HG03135 (cell line): Measurements from ENCODE around the gene CDH13.

Experiments used
- ATAC-seq: cut with Tn5 transposase; IDR thresholded peaks from one replicate; pipeline ENCODE4 v1.9.1; 2021; ENCODE audit warnings: mild to moderate bottlenecking, moderate library complexity; ENCODE audit not compliant: unreplicated experiment

The CDH13 gene

GRCh38 chr16:82626791-82627261 is at the start of gene CDH13:
Gene CDH13, plus strand, starts transcription at chr16:82626969.
- no peak for ATAC-seq

DNA sequence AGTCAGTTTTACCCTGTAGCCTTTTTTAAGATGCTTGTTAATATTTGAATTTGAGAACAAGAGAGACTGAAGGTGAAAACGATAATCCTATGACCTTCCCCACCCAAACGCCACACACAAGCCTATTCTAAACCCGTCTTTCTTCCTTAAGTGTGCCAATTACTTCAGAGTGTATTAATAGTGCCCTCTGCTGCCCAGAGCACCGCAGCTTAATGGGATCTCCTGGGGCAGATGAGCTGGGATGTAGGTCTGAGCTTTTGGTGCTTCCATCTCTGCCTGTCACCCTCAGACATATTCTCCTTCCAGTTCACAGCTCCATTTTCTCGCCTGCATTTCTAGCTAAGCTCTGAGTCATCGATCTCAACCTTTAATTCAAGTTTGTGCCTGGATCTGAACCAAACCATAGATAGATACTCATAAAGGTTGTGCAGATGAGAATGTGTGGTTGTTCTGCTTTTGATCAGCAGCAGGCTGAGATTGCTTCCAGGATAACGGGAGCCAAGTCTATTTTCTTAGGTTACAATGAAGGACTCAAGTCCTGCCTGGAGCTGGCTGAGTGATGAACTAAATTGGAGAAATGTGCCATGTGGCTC is 46.4 kb upstream of the CDH13 start:
- no peak for ATAC-seq

DNA sequence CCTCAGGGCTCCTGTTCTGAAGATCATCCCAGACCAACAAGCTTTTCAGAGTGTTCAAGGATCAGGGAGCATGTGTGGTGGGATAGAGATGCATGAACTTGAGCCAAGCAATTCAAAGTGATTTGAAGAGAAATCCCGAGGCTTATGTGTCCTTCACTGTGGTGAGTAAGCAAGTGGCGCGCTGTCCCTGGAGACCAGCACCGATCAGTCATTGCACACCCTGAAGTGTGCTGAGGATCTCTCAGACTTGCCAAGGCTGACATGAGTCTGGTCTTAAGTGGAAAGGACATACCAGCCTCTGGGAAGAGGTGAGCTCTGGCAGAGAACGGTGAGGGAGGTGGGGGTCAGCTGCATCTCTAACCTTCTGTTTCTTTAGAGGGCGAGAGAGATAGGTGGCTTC is 43.8 kb upstream of the CDH13 start:
- ATAC-seq, result no peak

- no peak for ATAC-seq
Measured at GRCh38 chr16:82583422-82583821, 43.3 kb upstream of the CDH13 start.

DNA sequence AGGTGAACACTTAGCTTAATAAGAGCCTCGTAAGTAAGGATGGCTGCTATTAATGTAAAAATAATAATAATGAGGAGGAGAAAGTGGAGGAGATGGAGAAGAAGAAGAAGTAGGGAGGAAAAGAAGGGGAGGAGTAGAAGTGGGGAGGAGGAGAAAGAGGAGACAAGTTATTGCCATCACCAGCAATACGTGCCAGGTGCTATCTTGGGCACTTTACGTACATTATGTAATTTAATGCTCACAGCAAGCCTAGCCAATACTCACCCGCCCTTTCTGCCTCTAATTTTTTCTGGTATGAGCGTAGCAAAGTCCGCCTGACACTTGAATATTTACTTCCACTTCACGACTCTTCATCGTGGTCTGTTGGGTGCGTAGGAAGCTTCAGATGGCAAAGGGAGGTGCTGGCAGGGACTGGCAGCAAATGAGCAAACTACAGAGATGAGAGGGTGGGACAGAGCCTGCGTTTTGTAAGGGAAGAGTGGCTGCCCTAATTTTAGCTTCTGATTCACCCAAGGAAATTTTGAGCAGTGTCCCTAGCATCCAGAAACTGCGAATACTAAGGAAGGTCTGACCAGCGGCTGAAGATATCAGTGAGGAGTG is 42.1 kb upstream of the CDH13 start:
- ATAC-seq, result no peak

GRCh38 chr16:82585675-82586074 is 41.1 kb upstream of the CDH13 start:
- ATAC-seq, result no peak

- no peak for ATAC-seq
Measured at GRCh38 chr16:82586130-82586529, 40.6 kb upstream of the CDH13 start.

DNA sequence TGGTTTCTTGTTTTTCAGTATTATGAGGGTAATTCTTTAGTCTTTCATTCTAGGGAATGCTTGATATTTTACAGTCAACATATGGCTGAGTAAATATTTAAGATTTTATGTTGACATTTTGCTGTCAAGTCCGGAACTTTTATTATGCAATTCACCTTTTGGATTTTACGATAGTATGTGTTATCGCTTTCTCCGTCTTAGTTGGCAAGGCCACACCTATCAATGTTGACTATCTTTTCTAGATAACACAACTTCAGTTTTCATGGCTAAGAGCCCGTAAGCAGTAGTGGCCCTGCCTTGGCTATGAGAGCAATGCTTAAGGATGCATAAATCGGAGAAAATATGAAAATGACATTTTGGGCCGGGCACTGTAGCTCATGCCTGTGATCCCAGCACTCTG is 39.5 kb upstream of the CDH13 start:
- no peak for ATAC-seq

DNA sequence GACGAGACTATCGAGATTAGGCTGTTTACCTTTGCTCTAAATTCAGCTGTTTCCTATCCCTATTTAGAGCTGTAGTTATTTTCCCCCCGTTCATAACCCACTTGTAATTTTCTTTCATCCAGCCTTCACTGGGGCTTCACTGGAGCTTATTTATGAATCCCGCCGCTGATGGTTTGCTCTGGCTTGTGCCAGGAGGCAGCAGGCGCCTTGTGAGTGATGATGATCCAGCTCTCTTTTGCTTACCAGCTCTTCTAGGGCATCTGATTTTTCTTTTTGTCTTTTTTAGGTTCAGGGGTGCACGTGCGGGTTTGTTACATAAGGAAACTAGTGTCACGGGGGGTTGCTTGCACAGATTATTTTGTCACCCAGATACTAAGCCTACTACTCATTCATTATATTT is 37.4 kb upstream of the CDH13 start:
- no peak for ATAC-seq

DNA sequence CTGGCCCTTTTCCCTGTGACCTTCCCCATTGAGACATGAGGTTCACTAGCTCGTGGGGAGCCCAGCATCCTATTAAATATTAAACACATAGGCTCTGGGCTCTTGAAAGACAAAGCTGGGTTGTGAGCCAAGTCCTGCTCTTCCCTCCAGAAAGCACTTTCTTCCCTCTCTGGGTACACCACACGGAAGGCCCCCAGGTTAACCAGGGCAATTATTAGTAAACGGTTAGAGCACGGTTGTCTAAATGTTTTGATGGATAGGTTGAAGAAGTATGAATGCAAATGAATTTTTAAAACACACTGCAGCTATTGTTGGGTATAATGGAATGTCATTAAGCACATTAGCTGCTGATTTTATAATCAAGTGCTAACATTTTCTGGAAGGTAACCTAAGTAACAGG is 32.7 kb upstream of the CDH13 start:
- ATAC-seq, result no peak

DNA sequence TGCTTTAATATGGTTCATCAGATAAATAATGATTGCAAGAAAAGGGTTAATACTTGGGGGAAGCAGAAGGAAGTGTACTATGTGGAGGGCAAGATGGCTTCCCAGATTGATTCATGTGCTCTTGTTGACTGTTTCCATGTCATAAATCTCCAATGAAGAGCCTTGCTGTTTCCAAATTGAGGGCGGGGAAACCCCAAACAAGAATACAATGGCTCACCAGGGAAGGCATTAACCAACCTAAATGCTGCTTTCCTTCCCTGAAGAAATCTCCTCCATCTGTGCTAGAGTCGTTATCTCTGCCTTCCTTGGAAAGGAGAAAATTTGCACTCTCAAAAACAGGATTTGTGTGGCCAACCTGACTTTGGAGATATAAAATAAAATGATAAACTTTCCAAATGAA is 28.0 kb upstream of the CDH13 start:
- ATAC-seq, result no peak

- no peak for ATAC-seq
Measured at GRCh38 chr16:82601989-82602640, 24.7 kb upstream of the CDH13 start.

DNA sequence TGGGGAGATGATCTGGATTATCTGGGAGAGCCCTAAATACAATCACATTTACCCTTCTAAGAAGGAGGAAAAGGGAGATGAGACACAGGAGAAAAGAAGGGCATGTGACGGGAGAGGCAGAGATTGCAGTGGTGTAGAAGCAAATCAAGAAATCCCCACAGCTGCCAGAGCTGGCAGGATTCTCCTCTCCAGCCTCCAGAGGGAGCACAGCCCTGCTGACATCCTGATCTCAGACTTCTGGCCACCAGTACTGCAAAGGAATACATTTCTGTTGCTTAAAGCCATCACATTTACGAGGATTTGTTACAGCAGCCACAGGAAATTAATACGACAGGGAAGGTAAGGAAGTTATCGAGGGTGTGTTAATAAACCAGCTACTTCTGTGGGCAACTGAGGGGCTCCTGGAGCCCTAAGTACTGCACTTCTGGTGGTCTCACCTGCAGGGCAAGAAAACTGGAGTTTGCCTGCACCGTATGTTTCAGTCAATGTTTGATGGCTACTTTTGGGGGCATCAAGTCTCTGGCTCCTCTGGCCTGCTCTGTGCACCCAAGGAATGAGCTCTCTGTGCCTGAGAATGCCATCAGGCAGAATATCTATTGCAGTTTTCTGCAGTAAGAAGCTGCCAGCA is 22.9 kb upstream of the CDH13 start:
- ATAC-seq, result no peak

GRCh38 chr16:82605076-82605475 is 21.7 kb upstream of the CDH13 start:
- no peak for ATAC-seq

- no peak for ATAC-seq
Measured at GRCh38 chr16:82605863-82606620, 20.7 kb upstream of the CDH13 start.

- no peak for ATAC-seq
Measured at GRCh38 chr16:82609140-82609539, 17.6 kb upstream of the CDH13 start.

- no peak for ATAC-seq
Measured at GRCh38 chr16:82612263-82612662, 14.5 kb upstream of the CDH13 start.

DNA sequence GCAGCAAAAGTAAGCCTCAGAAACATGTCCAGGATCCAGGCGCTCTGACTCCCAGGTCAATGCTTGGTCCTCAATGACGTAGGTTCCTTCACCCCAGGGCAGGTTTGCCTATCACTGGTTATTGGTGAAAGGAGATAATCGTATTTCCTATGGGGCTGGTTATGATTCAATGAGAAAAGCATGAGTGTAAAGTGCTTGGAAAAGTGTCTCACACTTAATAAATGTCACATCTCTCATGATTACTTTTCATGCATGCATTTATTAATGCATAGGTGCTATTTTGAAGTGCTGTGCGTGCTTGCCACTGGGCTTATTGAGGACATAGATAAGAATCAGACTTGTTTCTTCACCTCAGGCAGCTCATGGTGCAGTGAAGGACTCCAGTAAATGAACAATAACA is 10.4 kb upstream of the CDH13 start:
- no peak for ATAC-seq

- ATAC-seq, result no peak
Measured at GRCh38 chr16:82621781-82622180, 5.0 kb upstream of the CDH13 start.

GRCh38 chr16:82623241-82623640 is 3.5 kb upstream of the CDH13 start:
- no peak for ATAC-seq
